Spleen (tissue), 7 donors: Measurements from ENCODE around the gene THRAP3.

ENCODE experiments used
- CTCF ChIP-seq, 11 experiments: fragments of 200-600 bp in 7 of 11; fragments of 450-650 bp in 4 of 11; sonication (generic) in 4 of 11; IDR thresholded peaks in 8 of 11; conservative IDR thresholded peaks in 3 of 11; 1 replicate in 7 of 11; 2 replicates in 4 of 11; pipeline versions ENCODE4 v1.4.0 to v1.8.0; 2016 to 2021; ENCODE audit warnings: antibody characterized with exemption in 11 of 11, inconsistent platforms in 4 of 11, mild to moderate bottlenecking in 1 of 11
- POLR2A ChIP-seq, 3 donors: fragments of 450-650 bp; IDR thresholded peaks; one replicate each; pipeline ENCODE4 v1.5.1; 2017; ENCODE audit warnings: antibody characterized with exemption in 3 of 3, mild to moderate bottlenecking in 1 of 3
- donor health status: DM: no; HTN: no; CAD: no; lungs with moderate emphysema.
- donor health status: DM: no; HTN: no; CAD: no.
- donor health status: DM: no; HTN: no; CAD: no.

GRCh38 chr1:36349839-36350238 is 125.6 kb downstream of the THRAP3 start:
- TF ChIP-seq CTCF (IDR thresholded peaks at IDR 0.05 in 8 of 11, conservative IDR thresholded peaks at IDR 0.05 in 3 of 11) = no peak
- no peak for TF ChIP-seq POLR2A (IDR thresholded peaks at IDR 0.05)
